Panc1 (cell line): Measurements from ENCODE around the gene NOTCH4. TPM values are rescaled to one million over a fixed set of nuclear protein-coding genes. Genes with fewer than 3 reads are reported as not detected.

Experiments used
- ATAC-seq: fragments of 200-7000 bp; cut with Tn5 transposase; 2 replicates; pipeline ENCODE4 v1.9.1; 2020; ENCODE audit warnings: mild to moderate bottlenecking, moderate library complexity
- BruUV-seq: library from RNA; stranded (reverse); fragments of 400-500 nt; replicated peaks from 2 replicates; lab custom pipeline; 2021; lab: Mats Ljungman, UMichigan
- CTCF ChIA-PET: fragments of 300-600 bp; sonication (Branson Sonifier 250); formaldehyde crosslinking; loops from one replicate; lab custom pipeline; 2022; ENCODE audit warnings: antibody characterized with exemption; lab: Charles Lee
- POLR2A ChIA-PET: fragments of 300-600 bp; sonication (Branson Sonifier 250); formaldehyde crosslinking; loops from one replicate; lab custom pipeline; 2022; ENCODE audit warnings: antibody characterized with exemption; lab: Charles Lee
- DNase-seq: peaks from one replicate; pipeline ENCODE4 v3.0.0-alpha.2; 2010; ENCODE audit warnings: low read depth, low spot score
- H3K27ac ChIP-seq: 2 replicates; pipeline ENCODE4 v1.5.1; 2011; ENCODE audit warnings: mild to moderate bottlenecking, low read length, inconsistent platforms
- H3K27me3 ChIP-seq: fragments of 200-500 bp; sonication (Bioruptor generic); 2 replicates; pipeline ENCODE4 v1.6.0; 2014; ENCODE audit warnings: low read length, inconsistent platforms; ENCODE audit not compliant: control insufficient read depth, insufficient read depth
- H3K36me3 ChIP-seq: fragments of 200-500 bp; sonication (Bioruptor generic); 2 replicates; pipeline ENCODE4 v1.5.1; 2014; ENCODE audit warnings: inconsistent platforms, mild to moderate bottlenecking, low read length, moderate library complexity; ENCODE audit not compliant: control insufficient read depth, insufficient read depth
- H3K4me1 ChIP-seq: 2 replicates; pipeline ENCODE4 v1.5.1; 2011; ENCODE audit warnings: inconsistent platforms, mild to moderate bottlenecking, low read length, moderate library complexity; ENCODE audit not compliant: control insufficient read depth, insufficient read depth
- H3K4me3 ChIP-seq, 2 experiments: 2 replicates each; pipeline ENCODE4 v1.5.1; 2011 to 2012; ENCODE audit warnings: low read depth in 2 of 2, low read length in 2 of 2, mild to moderate bottlenecking in 2 of 2, inconsistent platforms in 1 of 2, moderate library complexity in 1 of 2
- H3K9me3 ChIP-seq: fragments of 200-500 bp; sonication (Bioruptor generic); 2 replicates; pipeline ENCODE4 v1.5.1; 2014; ENCODE audit warnings: low read depth, mild to moderate bottlenecking, inconsistent platforms, low read length, moderate library complexity; ENCODE audit not compliant: control insufficient read depth, insufficient read depth
- POLR2AphosphoS5 ChIP-seq: IDR thresholded peaks from 2 replicates; pipeline ENCODE4 v1.6.1; 2012; ENCODE audit warnings: mild to moderate bottlenecking, low read depth, low read length, moderate library complexity
- SIN3A ChIP-seq: IDR thresholded peaks from 2 replicates; pipeline ENCODE4 v1.6.1; 2012; ENCODE audit warnings: low read depth, mild to moderate bottlenecking, low read length, moderate library complexity, borderline replicate concordance; ENCODE audit not compliant: insufficient read depth
- TCF7L2 ChIP-seq: IDR thresholded peaks from 2 replicates; pipeline ENCODE4 v1.6.1; 2011; ENCODE audit warnings: mild to moderate bottlenecking, low read depth, low read length, inconsistent platforms
- in situ Hi-C: cut with HindIII; loops from 2 replicates; pipeline ENCODE4 v1.10.0; 2016; ENCODE audit warnings: low sequenced_read_pairs, low pct_unique_long_range_greater_than_20kb
- intact Hi-C: fragments of 100-400 bp; cut with micrococcal nuclease; formaldehyde crosslinking; loops from one replicate; pipeline ENCODE4 v1.10.0; 2022; ENCODE audit not compliant: unreplicated experiment
- total RNA-seq: library from RNA; stranded (reverse); gene quantifications from one replicate; pipeline ENCODE4 v1.2.1, GENCODE V29; 2021; ENCODE audit not compliant: unreplicated experiment
- TF ChIP-seq, protein P1 (sequence below): fragments of 450-650 bp; IDR thresholded peaks from 2 replicates; pipeline ENCODE4 v1.5.1; 2017; ENCODE audit warnings: mild to moderate bottlenecking
- TF ChIP-seq, protein P2 (sequence below), 2 experiments: IDR thresholded peaks; 2 replicates each; pipeline ENCODE4 v1.6.1; 2011 to 2012; ENCODE audit warnings: low read depth in 2 of 2, control low read depth in 1 of 2, low read length in 1 of 2, mild to moderate bottlenecking in 1 of 2, moderate library complexity in 1 of 2; ENCODE audit not compliant: insufficient read depth in 1 of 2

Gene NOTCH4
- total RNA-seq, 1 experiment from 2014 or later = 2.0 TPM

- CTCF ChIA-PET = no interaction called here
- in situ Hi-C loops = no loop called here
- no peaks in the 10 kb centered on the region for H3K27me3 ChIP-seq
- DNase-seq (no peak), ATAC-seq (no peak)
- H3K27ac ChIP-seq = no peak overlapping the region
- no peaks in the 10 kb centered on the region for H3K9me3 ChIP-seq
- intact Hi-C loops = no loop called here
- BruUV-seq = no TSS peak
- TF ChIP-seq POLR2AphosphoS5 (no peak), TCF7L2 (no peak), SIN3A (no peak)
- TF ChIP-seq, protein P1, sequence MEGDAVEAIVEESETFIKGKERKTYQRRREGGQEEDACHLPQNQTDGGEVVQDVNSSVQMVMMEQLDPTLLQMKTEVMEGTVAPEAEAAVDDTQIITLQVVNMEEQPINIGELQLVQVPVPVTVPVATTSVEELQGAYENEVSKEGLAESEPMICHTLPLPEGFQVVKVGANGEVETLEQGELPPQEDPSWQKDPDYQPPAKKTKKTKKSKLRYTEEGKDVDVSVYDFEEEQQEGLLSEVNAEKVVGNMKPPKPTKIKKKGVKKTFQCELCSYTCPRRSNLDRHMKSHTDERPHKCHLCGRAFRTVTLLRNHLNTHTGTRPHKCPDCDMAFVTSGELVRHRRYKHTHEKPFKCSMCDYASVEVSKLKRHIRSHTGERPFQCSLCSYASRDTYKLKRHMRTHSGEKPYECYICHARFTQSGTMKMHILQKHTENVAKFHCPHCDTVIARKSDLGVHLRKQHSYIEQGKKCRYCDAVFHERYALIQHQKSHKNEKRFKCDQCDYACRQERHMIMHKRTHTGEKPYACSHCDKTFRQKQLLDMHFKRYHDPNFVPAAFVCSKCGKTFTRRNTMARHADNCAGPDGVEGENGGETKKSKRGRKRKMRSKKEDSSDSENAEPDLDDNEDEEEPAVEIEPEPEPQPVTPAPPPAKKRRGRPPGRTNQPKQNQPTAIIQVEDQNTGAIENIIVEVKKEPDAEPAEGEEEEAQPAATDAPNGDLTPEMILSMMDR = no peak
- peaks cover 14% of the 10 kb centered on the region for H3K4me1 ChIP-seq
- no peak overlapping the region for H3K4me3 ChIP-seq
- POLR2A ChIA-PET = no interaction called here
- H3K36me3 ChIP-seq = no peaks in the 10 kb centered on the region; the same call in 1 of the 2 replicates
These were observed 75.4 kb downstream of the NOTCH4 start for GRCh38 chr6:32148289-32149091.

- Histone ChIP-seq H3K9me3 (no peaks in the 10 kb centered on the region), H3K27me3 (no peaks in the 10 kb centered on the region), H3K36me3 (no peaks in the 10 kb centered on the region), H3K27ac (no peak overlapping the region), H3K4me3 (no peak overlapping the region), H3K4me1 (peaks cover 7% of the 10 kb centered on the region)
- in situ Hi-C loops = no loop called here
- intact Hi-C loops = no loop called here
- ChIA-PET POLR2A (no interaction called here), CTCF (no interaction called here)
- DNase-seq = no peak
- BruUV-seq = no TSS peak
- TF ChIP-seq, protein P2, sequence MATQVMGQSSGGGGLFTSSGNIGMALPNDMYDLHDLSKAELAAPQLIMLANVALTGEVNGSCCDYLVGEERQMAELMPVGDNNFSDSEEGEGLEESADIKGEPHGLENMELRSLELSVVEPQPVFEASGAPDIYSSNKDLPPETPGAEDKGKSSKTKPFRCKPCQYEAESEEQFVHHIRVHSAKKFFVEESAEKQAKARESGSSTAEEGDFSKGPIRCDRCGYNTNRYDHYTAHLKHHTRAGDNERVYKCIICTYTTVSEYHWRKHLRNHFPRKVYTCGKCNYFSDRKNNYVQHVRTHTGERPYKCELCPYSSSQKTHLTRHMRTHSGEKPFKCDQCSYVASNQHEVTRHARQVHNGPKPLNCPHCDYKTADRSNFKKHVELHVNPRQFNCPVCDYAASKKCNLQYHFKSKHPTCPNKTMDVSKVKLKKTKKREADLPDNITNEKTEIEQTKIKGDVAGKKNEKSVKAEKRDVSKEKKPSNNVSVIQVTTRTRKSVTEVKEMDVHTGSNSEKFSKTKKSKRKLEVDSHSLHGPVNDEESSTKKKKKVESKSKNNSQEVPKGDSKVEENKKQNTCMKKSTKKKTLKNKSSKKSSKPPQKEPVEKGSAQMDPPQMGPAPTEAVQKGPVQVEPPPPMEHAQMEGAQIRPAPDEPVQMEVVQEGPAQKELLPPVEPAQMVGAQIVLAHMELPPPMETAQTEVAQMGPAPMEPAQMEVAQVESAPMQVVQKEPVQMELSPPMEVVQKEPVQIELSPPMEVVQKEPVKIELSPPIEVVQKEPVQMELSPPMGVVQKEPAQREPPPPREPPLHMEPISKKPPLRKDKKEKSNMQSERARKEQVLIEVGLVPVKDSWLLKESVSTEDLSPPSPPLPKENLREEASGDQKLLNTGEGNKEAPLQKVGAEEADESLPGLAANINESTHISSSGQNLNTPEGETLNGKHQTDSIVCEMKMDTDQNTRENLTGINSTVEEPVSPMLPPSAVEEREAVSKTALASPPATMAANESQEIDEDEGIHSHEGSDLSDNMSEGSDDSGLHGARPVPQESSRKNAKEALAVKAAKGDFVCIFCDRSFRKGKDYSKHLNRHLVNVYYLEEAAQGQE (IDR thresholded peaks at IDR 0.05; ENCODE audit: insufficient read depth in 1 of 2, low read depth in 2 of 2, low read length in 1 of 2) = no peak
- no peak for TF ChIP-seq POLR2AphosphoS5
- TF ChIP-seq, protein P1 = no peak; the same call in 1 of the 2 replicates
- no peak for TF ChIP-seq SIN3A
- no peak for TF ChIP-seq TCF7L2
- ATAC-seq = no peak
These were observed 76.3 kb downstream of the NOTCH4 start for GRCh38 chr6:32147401-32148132.
